Camera-type eye (tissue), 1 donor: ENCODE results near the gene TRIM74. TPM values are rescaled to one million over a fixed set of nuclear protein-coding genes. Genes with fewer than 3 reads are reported as not detected.

Experiments used
- total RNA-seq: library from RNA; depleted of rRNA; stranded (reverse); fragments of >200 nt; gene quantifications from one replicate; pipeline ENCODE4 v1.2.3, GENCODE V29; 2014

The TRIM74 gene
- total RNA-seq: not detected

DNA sequence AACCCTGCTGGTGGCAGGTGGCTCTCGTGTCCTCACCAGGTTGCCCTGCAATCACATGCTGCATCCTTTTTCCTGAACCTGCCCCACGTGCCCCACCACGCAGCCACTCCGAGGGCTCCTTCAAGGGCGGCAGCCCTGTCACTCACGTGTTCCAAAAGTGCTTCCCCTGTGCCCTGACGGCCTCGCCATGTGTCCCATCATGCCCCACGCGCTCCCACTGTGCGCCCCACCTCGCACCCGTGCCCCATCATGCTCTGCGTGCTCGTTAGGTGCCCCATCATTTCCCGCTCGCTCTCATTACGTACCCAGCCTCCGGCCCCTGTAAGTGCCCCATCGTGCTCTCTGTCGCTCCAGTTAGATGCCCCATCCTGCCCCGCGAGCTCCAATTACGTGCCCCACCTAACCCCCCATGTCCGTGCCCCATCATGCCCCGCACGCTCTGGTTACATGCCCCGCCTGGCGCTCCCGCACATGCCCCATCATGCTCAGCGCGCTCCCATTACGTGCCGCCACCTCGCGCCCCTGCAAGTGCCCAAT lies at the start of gene TRIM74:
Gene TRIM74, minus strand, starts transcription at position 487 of the 537 bp plus-strand sequence. CDS start 3,309 bp downstream, outside the sequence.

GRCh38 chr7:72924733-72925545 lies 44.3 kb downstream of the TRIM74 start, which contains the start of gene POM121:
Gene POM121, plus strand, starts transcription at chr7:72925095. Its CDS starts 27 bp downstream, at chr7:72925122.

Other genes with a start within 250 kb of the TRIM74 start
- gene TYW1B, start 141.3 kb downstream of the TRIM74 start, total RNA-seq: 10.0 TPM
- gene POM121, start 44.4 kb downstream of the TRIM74 start, total RNA-seq: 17.7 TPM
- gene SPDYE8, start 60.3 kb upstream of the TRIM74 start, total RNA-seq: not detected
- gene SPDYE11, start 88.4 kb upstream of the TRIM74 start, total RNA-seq: not detected
- gene SPDYE9, start 116.6 kb upstream of the TRIM74 start, total RNA-seq: not detected